ENCODE data around the gene ANKRA2. TPM values are rescaled to one million over a fixed set of nuclear protein-coding genes. Genes with fewer than 3 reads are reported as not detected.

Gene ANKRA2
- total RNA-seq, 1 donor from 2014 or later, result 14.0 TPM

DNA sequence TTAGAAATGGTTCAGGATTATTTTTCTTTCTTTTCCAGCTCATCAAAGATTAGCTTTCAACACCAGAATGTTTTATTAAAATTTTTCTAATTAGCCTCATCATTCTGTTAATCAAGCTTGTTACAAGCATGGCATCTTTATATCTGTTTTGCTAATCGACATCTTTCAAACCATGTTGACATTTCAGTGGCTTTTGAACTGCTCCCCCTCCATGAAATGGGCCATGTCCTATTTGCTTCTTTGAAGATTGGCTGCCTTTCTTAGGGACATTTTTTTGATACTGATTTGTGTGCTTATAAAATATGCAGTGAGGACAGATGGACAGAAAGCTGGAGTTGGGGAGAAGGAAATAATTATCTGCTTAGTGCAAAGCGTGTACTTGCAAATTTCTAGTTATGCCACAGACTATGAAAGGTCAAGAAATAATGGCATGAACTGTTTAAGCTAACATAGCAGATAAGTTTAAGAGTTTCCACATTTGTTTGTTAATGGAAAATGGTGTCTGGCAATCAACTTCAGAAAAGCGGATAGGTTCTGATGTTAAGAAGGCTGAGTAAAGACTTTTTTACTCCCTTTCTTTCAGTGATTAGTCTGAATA is 39.7 kb downstream of the ANKRA2 start:
- TF ChIP-seq, protein P1, sequence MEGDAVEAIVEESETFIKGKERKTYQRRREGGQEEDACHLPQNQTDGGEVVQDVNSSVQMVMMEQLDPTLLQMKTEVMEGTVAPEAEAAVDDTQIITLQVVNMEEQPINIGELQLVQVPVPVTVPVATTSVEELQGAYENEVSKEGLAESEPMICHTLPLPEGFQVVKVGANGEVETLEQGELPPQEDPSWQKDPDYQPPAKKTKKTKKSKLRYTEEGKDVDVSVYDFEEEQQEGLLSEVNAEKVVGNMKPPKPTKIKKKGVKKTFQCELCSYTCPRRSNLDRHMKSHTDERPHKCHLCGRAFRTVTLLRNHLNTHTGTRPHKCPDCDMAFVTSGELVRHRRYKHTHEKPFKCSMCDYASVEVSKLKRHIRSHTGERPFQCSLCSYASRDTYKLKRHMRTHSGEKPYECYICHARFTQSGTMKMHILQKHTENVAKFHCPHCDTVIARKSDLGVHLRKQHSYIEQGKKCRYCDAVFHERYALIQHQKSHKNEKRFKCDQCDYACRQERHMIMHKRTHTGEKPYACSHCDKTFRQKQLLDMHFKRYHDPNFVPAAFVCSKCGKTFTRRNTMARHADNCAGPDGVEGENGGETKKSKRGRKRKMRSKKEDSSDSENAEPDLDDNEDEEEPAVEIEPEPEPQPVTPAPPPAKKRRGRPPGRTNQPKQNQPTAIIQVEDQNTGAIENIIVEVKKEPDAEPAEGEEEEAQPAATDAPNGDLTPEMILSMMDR (conservative IDR thresholded peaks at IDR 0.05), result no peak
- H3K36me3 Mint-ChIP-seq (ENCODE audit: low read depth), result no peaks in the 10 kb centered on the region
- H3K27ac Mint-ChIP-seq (ENCODE audit: unreplicated experiment), result no peak overlapping the region
- no peaks in the 10 kb centered on the region for H3K9me3 Mint-ChIP-seq
- H3K4me3 Mint-ChIP-seq, result no peak overlapping the region
- DNase-seq (ENCODE audit: low read depth, low spot score), result no peak
- H3K27me3 Mint-ChIP-seq (ENCODE audit: low read depth), result peaks cover 6% of the 10 kb centered on the region
- no peaks in the 10 kb centered on the region for H3K4me1 Mint-ChIP-seq

DNA sequence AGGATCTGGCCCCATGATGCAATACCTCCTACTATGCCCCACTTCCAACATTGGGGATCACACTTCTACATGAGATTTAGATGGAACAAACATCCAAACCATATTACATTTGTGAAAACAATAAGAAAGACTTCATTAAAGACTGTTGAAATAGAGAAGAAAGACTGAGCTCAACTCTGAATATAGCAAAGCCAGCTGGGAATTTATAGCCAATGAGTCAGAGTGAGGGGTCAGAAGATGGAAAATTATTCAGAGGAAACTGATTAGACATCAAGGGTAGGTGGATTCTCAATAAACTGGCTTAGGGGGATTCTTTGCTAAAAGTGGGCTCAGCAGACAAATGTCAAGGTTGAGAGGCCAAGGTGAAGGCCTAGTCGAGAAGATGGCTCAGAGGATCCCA is 41.6 kb downstream of the ANKRA2 start:
- Mint-ChIP-seq H3K9me3 (no peaks in the 10 kb centered on the region), H3K4me3 (no peak overlapping the region), H3K27ac (ENCODE audit: unreplicated experiment) (no peak overlapping the region), H3K36me3 (ENCODE audit: low read depth) (no peaks in the 10 kb centered on the region), H3K4me1 (peaks cover 8% of the 10 kb centered on the region), H3K27me3 (ENCODE audit: low read depth) (no peaks in the 10 kb centered on the region)
- TF ChIP-seq, protein P1 (conservative IDR thresholded peaks at IDR 0.05), result no peak
- no peak for DNase-seq (ENCODE audit: low read depth, low spot score)

DNA sequence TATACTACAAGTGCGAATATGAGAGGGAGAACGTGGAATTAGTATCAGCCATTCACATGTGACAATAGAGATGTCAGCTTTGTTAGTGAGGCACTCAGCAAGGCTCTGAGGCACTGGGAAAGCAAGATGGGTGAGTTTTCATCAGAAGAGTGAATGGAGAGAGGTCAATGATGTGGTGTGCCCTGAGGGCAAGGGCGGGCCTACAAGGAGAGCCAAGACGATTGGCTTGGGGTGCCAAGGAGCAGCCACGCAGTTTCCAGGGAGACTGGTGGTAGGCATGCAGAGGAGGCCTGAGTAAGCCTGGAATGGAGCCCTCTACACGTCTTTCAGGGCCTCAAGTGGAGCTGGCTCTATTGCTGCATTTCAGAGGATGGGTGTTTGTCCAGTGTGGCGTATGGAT is 42.5 kb downstream of the ANKRA2 start:
- Mint-ChIP-seq H3K27ac (ENCODE audit: unreplicated experiment) (no peak overlapping the region), H3K27me3 (ENCODE audit: low read depth) (no peaks in the 10 kb centered on the region), H3K4me1 (peaks cover 8% of the 10 kb centered on the region), H3K36me3 (ENCODE audit: low read depth) (no peaks in the 10 kb centered on the region), H3K9me3 (no peaks in the 10 kb centered on the region), H3K4me3 (no peak overlapping the region)
- DNase-seq (ENCODE audit: low read depth, low spot score), result no peak
- TF ChIP-seq, protein P1 (conservative IDR thresholded peaks at IDR 0.05), result no peak

DNA sequence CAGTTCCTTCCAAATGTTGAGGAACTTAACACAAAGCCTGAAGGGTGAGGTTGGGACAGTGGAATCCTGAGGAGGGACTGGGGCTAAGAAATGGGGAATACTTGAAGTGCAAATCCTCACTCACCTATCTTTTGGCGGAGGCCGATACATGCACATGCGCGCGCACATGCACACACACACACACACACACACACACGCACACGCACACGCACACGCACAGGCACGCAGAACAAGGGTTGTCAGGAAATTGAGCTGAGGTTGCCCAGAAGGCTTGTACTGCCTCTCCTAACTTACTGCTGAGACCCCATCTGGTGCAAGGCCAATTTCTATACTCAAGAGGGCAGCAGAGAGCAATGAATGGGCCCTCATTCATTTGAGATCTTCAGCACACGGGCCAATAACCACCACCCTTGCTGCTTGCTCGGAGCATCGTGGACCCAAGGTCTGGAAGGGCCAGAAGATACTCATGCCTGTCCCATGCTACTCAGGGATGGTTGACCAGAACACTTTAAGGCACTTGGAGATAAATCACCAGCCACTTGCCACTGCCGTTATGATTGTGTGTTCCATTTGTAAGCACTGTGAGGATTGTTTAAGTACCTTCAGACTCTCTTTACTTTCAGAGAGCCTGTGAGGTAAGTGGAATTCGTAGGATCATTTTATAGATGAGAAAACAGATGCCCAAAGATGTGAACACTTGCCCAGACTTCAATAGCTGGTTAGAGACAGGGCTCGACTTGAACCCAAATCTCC is 45.7 kb downstream of the ANKRA2 start:
- no peaks in the 10 kb centered on the region for H3K9me3 Mint-ChIP-seq
- H3K27me3 Mint-ChIP-seq (ENCODE audit: low read depth), result no peaks in the 10 kb centered on the region
- TF ChIP-seq, protein P1 (conservative IDR thresholded peaks at IDR 0.05), result peak; percentile 68
- H3K36me3 Mint-ChIP-seq (ENCODE audit: low read depth), result no peaks in the 10 kb centered on the region
- H3K4me1 Mint-ChIP-seq, result peaks cover 8% of the 10 kb centered on the region
- no peak overlapping the region for H3K27ac Mint-ChIP-seq (ENCODE audit: unreplicated experiment)
- no peak overlapping the region for H3K4me3 Mint-ChIP-seq
- DNase-seq (ENCODE audit: low read depth, low spot score), result peak; percentile 63

DNA sequence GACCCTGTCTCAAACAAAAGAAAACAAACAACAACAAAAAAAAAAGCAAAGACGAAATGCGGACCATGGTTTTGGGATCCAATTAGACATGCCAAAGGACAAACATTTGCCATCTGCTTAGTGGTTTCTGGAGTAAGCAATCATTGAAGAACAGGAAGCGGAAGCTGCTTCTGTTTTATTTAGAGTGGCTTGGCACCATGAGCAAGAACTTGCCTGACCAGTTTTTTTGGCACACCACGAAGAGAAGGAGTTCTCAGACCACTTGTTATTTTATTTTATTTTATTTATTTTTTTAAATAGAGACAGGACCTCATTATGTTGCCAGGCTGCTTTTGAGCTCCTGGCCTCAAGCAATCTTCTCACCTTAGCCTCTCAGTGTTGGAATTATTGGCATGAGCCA is 50.2 kb downstream of the ANKRA2 start:
- Mint-ChIP-seq H3K4me1 (peaks cover 8% of the 10 kb centered on the region), H3K9me3 (no peaks in the 10 kb centered on the region), H3K27ac (ENCODE audit: unreplicated experiment) (no peak overlapping the region), H3K27me3 (ENCODE audit: low read depth) (no peaks in the 10 kb centered on the region), H3K36me3 (ENCODE audit: low read depth) (peaks cover 3% of the 10 kb centered on the region), H3K4me3 (no peak overlapping the region)
- no peak for DNase-seq (ENCODE audit: low read depth, low spot score)
- TF ChIP-seq, protein P1 (conservative IDR thresholded peaks at IDR 0.05), result no peak

Data from neural crest cell (in vitro differentiated cells).